Right kidney (tissue), 1 donor: ENCODE measurements around the gene FNBP1.
"Not testable (repeated sequence)": the region's sequence is repeated elsewhere in the genome, so short reads cannot be mapped to it uniquely, and the experiment has no call there.

Experiments
- DNase-seq: peaks from one replicate; pipeline ENCODE4 v3.0.0-alpha.2; 2016

The FNBP1 gene

DNA sequence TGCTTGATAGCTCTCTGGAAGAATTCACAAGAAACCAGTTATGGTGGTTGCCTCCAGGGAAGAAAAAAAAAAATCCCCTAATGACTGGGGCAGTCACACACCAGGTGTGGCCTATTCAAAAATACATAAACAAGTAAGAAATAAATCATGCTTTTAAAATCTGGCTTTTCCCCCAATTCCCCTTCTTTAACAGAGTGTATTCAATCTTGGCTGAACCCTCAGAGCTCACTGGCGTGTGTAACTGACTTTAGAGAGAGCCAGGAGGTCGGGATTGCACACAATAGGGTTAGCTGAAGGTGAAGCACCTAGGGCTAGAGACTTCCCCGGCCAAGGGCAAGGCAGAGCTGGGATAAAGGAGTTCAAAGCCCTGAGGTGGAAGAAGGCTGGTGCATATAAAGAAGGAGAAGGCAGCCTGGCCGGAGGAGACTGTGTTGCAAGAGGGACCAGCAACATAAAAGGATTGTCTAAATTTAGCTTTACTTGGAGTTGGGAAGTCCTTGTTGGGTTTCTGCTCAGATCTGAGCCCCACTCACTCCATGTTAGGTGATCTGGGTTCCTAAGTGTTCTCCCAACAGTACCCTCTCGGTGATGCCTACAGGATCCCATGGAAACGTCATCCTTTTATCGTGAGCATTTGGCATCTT lies 19.7 kb downstream of the FNBP1 start:
- no peak for DNase-seq

GRCh38 chr9:130022566-130023143 lies 20.3 kb downstream of the FNBP1 start:
- DNase-seq = no peak

GRCh38 chr9:130021842-130022241 lies 21.1 kb downstream of the FNBP1 start:
- DNase-seq = not testable (repeated sequence)

DNA sequence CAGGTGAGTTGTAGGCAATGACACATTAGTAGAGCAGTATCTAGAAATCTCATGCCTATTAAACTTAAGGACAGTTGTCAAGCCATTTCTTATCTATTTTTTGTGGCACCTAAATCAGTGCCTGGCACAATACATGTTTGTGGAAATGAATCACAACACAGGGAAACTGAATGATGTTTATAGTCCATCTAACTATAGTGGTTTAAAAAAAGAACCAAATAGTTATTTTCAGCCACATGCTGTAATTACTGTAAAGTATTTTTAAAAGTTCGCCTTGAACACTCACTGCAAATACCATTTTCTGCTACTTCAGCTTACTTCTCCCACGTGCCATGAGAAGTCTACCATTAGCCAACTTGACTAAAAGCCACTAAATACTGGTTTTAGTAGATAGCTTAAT lies 21.9 kb downstream of the FNBP1 start:
- no peak for DNase-seq

GRCh38 chr9:130020618-130021017 lies 22.4 kb downstream of the FNBP1 start:
- no peak for DNase-seq

- no peak for DNase-seq
Observed at GRCh38 chr9:130018265-130018664, 24.7 kb downstream of the FNBP1 start.

DNA sequence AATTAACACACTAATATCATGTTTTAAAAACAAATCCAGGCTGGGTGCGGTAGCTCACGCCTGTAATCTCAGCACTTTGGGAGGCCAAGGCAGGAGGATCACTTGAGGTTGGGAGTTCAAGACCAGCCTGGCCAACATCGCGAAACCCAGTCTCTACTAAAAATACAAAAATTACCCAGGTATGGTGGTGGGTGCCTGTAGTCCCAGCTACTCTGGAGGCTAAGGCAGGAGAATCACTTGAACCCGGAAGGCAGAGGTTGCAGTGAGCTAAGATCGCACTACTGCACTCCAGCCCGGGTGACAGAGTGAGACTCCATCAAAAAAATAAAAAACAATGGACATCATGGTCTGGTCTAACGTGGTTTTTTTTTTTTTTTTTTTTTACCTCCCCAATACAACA lies 25.5 kb downstream of the FNBP1 start:
- DNase-seq = not testable (repeated sequence)

DNA sequence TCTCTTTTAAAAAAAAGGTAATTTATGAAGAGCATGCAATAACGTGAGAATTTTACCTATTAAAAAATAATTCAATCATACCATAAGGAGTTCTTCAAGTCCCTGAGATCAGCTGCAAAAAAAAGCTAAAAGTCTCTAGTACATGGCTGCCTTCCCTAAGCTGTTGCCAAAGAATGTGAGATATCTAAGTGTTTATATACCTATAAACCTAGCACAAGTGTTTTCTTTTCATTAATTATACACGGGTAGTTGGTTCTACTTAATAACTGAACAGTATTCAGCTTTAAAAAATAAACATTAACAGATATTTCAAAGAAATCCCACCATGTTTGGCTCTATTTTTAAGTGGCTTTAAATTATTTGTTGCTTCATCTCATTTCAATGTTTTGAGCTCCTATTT lies 25.9 kb downstream of the FNBP1 start:
- DNase-seq = no peak

GRCh38 chr9:130015353-130016019 lies 27.5 kb downstream of the FNBP1 start:
- DNase-seq = no peak

- DNase-seq = no peak
Observed at GRCh38 chr9:130013326-130013725, 29.7 kb downstream of the FNBP1 start.

DNA sequence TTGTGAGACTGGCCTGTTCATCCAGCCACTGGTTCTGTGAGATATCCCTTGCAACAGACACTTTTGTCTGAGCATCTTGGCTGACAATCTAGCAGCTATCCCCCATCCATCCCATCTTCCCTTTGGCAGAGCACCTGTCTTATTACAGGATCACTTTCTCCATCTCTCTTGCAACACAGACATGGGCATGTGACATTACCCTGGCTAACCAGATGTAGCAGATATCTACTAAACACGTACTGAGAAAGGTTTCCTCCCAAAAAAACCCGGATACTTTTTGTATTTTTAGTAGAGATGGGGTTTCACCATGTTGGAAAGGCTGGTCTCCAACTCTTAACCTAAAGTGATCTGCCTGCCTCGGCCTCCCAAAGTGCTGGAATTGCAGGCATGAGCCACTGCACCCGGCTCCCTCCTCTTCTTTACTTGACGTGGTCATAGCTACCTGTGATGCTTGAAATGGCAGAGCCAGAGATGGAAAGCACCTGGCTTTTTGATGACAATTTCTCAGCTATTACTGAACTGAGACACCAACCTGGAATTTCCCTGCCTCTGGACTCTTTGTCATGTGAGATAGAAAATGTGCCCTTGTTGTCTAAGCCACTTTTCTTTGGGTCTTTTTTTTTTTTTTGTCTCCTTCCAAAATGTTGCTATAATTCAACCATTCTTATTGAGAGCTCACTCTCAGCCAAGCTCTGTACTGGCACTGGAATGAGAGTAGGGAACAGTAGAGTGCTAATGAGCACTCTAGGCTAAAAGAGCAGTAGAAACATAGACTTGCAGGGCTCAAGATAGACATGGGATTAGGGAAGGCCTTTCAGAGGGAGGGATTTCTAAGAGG lies 32.6 kb downstream of the FNBP1 start:
- no peak for DNase-seq

DNA sequence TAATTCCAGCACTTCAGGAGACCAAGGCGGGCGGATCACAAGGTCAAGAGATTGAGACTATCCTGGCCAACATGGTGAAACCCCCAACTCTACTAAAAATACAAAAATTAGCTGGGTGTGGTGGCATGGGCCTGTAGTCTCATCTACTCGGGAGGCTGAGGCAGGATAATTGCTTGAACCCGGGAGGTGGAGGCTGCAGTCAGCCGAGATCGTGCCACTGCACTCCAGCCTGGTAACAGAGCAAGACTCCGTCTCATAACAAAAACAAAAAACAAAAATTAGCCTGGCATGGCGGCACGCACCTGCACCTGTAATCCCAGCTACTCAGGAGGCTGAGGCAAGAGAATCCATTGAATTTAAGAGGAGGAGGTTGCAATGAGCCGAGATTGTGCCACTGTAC lies 33.4 kb downstream of the FNBP1 start:
- not testable (repeated sequence) for DNase-seq

- no peak for DNase-seq
Observed at GRCh38 chr9:130008538-130008937, 34.5 kb downstream of the FNBP1 start.

- DNase-seq = not testable (repeated sequence)
Observed at GRCh38 chr9:130006952-130007351, 36.0 kb downstream of the FNBP1 start.

GRCh38 chr9:130003943-130004552 lies 38.9 kb downstream of the FNBP1 start:
- DNase-seq = no peak

- DNase-seq = no peak
Observed at GRCh38 chr9:130002320-130002719, 40.7 kb downstream of the FNBP1 start.

DNA sequence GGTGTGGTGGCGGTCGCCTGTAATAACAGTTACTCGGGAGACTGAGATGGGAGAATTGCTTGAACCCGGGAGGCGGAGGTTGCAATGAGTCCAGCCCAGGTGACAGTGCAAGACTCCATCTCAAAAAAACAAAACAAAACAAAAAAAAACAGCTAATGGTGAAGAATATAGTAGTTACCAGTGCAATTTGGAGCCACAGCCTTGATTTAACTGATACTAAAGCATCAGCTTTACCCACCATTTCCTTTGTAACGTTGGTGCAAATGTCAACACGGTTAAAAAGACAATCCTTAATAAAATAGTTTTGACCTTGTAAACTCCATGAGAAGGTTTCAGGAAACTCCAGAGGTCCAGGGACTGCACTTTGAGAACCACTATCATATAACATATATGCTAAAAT lies 41.8 kb downstream of the FNBP1 start:
- DNase-seq = no peak

GRCh38 chr9:129999141-129999510 lies 43.9 kb downstream of the FNBP1 start:
- DNase-seq = no peak

GRCh38 chr9:129998491-129999140 lies 44.4 kb downstream of the FNBP1 start:
- DNase-seq = no peak

DNA sequence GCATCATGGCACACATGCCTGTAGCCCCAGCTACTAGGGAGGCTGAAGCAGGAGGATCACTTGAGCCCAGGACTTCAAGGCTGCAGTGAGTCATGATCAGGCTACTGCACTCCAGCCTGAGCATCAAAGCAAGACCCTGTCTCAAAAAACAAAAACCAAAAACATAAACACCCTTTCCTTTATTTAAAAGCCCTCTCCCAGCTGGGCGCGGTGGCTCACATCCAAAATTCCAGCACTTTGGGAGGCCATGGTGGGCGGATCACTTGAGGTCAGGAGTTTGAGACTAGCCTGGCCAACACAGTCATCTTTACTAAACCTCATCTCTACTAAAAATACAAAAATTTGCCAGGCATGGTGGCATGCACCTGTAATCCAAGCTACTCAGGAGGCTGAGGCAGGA lies 45.3 kb downstream of the FNBP1 start:
- not testable (repeated sequence) for DNase-seq

DNA sequence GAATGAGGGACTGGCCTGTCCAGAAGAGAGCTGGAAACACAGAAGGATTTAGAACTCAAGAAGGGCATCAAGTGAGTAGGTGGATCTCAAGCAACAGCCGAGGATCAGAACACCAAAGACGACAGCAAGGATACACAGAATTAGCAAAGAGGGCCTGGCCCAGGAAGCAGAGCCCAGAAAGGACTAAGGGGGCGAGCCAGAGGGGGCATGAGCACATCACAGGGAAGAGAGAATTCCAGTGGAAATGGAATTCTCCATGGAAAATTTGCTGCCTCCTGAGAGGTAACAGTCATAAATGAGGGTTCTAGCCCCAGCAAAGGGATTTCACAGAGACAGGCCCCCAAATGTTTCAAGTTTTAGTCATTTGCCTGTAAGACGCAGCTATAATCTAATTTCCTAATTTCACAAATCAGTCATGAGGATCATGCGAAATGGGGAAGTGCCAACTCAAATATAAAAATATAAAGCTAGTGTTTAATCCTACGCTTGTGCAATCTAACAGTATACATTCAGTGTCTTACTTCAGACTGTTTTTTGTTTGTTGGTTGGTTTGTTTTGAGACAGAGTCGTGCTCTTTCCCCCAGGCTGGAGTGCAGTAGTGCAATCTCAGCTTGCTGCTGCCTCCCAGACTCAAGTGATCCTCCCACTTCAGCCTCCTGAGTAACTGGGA lies 46.7 kb downstream of the FNBP1 start:
- DNase-seq = no peak
